OCI-LY3 (cell line): ENCODE data around the gene MYL5.
"Not testable (repeated sequence)": the region's sequence is repeated elsewhere in the genome, so short reads cannot be mapped to it uniquely, and the experiment has no call there.

Source experiments
- H2AFZ ChIP-seq: fragments of 200-600, 300-600 bp; shearing (Covaris generic); 2 replicates; pipeline ENCODE4 v1.6.0; 2014; ENCODE audit warnings: antibody characterized with exemption, low read depth, low read length
- H3K27ac ChIP-seq: fragments of 200-600, 300-600 bp; sonication (generic); 2 replicates; pipeline ENCODE4 v1.5.1; 2014; ENCODE audit warnings: mild to moderate bottlenecking, low read length, moderate library complexity, mixed read lengths
- H3K27me3 ChIP-seq: fragments of 200-600, 300-600 bp; sonication (generic); 2 replicates; pipeline ENCODE4 v1.6.1; 2014; ENCODE audit warnings: low read depth, low read length, mixed read lengths
- H3K36me3 ChIP-seq: fragments of 200-600, 300-600 bp; sonication (generic); replicated peaks from 2 replicates; pipeline ENCODE3; 2014; ENCODE audit warnings: low read depth, low read length, mixed read lengths
- H3K4me1 ChIP-seq: fragments of 300-600, 200-600 bp; sonication (generic); 2 replicates; pipeline ENCODE4 v1.6.1; 2014; ENCODE audit warnings: low read length, mixed read lengths
- H3K4me2 ChIP-seq: fragments of 200-600, 300-600 bp; sonication (generic); 2 replicates; pipeline ENCODE4 v1.6.1; 2014; ENCODE audit warnings: low read length, mixed read lengths
- H3K4me3 ChIP-seq: fragments of 300-600, 200-600 bp; sonication (generic); 2 replicates; pipeline ENCODE4 v1.5.1; 2014; ENCODE audit warnings: antibody characterized with exemption, mild to moderate bottlenecking, low read length, moderate library complexity
- H3K79me2 ChIP-seq: fragments of 300-600, 200-600 bp; shearing (Covaris generic); 2 replicates; pipeline ENCODE4 v1.6.1; 2014; ENCODE audit warnings: mild to moderate bottlenecking, low read length, mixed read lengths
- H3K9ac ChIP-seq: fragments of 300-600, 200-600 bp; shearing (Covaris generic); 2 replicates; pipeline ENCODE4 v1.6.0; 2014; ENCODE audit warnings: mild to moderate bottlenecking, low read length, moderate library complexity
- H3K9me3 ChIP-seq: fragments of 200-600, 300-600 bp; shearing (Covaris generic); 2 replicates; pipeline ENCODE4 v1.6.1; 2014; ENCODE audit warnings: low read length, mixed read lengths; ENCODE audit not compliant: insufficient read depth
- H4K20me1 ChIP-seq: fragments of 200-600, 300-600 bp; sonication (generic); 2 replicates; pipeline ENCODE4 v1.6.1; 2016; ENCODE audit warnings: low read length, mixed read lengths; ENCODE audit not compliant: insufficient read depth
- EZH2phosphoT487 ChIP-seq: fragments of 200-600 bp; shearing (Covaris generic); IDR thresholded peaks from 2 replicates; pipeline ENCODE4 v1.6.1; 2018; ENCODE audit warnings: antibody characterized with exemption, mixed run types, low read depth
- TF ChIP-seq, protein P1 (sequence below): fragments of 200-600, 300-600 bp; sonication (generic); IDR thresholded peaks from 2 replicates; pipeline ENCODE4 v1.5.1; 2014; ENCODE audit warnings: antibody characterized with exemption, low read length, low read depth

Gene MYL5

DNA sequence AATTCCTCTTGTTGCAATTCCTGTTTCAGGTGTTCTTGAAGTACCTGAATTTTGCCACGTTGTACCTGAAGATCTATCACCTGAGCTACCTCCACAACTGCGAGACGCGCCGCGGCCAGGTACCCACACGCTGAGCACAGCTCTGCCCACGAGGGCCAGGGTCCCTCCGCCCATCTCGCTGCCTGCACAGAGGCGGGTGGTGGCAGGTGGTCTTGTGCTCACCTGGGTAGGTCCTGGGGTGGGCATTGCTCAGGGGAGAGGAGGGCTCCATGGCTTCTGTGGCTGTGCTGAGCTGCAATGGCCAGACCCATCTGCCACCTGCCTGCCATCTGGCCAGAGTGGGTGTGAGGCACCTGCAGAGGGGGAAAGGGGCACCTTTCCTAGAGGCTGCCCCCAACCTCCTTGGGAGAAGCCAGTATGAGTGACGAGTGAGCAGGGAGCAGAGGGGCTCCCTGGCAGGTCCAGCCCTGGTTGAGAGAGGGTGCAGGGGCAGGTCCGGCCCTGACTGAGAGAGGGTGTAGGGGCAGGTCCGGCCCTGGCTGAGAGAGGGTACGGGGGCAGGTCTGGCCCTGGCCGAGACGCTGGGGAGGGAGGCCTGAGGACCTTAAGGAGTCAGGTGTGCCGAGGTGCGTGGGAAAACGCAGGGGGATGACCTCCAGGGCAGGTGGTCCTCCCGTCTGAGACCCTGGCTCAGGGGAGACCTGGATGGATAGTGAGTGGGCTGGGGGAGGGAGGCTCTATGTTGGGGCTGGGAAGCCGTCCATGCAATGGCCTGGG lies 38.3 kb upstream of the MYL5 start:
- Histone ChIP-seq H3K4me1 (no peaks in the 10 kb centered on the region), H3K79me2 (no peaks in the 10 kb centered on the region), H3K36me3 (no peaks in the 10 kb centered on the region), H3K4me3 (no peak overlapping the region), H4K20me1 (no peaks in the 10 kb centered on the region), H3K27ac (no peak overlapping the region), H3K4me2 (no peak overlapping the region), H2AFZ (no peak overlapping the region), H3K9me3 (no peaks in the 10 kb centered on the region), H3K27me3 (no peaks in the 10 kb centered on the region), H3K9ac (no peak overlapping the region)
- no peak for TF ChIP-seq EZH2phosphoT487
- TF ChIP-seq, protein P1, sequence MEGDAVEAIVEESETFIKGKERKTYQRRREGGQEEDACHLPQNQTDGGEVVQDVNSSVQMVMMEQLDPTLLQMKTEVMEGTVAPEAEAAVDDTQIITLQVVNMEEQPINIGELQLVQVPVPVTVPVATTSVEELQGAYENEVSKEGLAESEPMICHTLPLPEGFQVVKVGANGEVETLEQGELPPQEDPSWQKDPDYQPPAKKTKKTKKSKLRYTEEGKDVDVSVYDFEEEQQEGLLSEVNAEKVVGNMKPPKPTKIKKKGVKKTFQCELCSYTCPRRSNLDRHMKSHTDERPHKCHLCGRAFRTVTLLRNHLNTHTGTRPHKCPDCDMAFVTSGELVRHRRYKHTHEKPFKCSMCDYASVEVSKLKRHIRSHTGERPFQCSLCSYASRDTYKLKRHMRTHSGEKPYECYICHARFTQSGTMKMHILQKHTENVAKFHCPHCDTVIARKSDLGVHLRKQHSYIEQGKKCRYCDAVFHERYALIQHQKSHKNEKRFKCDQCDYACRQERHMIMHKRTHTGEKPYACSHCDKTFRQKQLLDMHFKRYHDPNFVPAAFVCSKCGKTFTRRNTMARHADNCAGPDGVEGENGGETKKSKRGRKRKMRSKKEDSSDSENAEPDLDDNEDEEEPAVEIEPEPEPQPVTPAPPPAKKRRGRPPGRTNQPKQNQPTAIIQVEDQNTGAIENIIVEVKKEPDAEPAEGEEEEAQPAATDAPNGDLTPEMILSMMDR, result no peak

DNA sequence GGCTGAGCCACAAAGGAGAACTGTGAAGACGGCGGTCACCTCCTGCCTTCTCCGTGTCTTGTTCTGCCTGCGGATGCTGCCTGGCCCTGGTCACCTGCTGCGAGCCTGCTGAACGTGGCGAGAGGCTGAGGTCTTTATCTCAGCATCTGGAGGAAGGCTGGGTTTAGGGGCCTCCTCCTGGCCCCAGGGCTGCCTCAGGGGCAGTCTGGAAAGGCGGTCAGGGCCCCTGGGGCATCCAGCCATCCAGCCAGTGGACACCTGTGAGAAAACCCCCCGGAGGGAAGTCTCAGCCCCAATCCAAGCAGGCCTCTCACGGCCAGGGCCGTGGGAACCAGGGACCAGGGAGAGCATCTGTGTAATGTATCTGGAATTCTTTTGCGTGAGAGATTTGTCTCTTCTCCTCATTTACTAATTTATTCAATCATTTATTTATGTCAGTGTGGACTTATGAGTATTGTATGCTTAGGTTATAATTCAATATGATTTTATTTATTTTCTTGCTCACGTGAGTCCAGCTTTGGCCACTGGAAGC lies 37.6 kb upstream of the MYL5 start:
- Histone ChIP-seq H3K4me3 (no peak overlapping the region), H2AFZ (no peak overlapping the region), H3K36me3 (no peaks in the 10 kb centered on the region), H4K20me1 (no peaks in the 10 kb centered on the region), H3K79me2 (no peaks in the 10 kb centered on the region), H3K27ac (no peak overlapping the region), H3K9me3 (no peaks in the 10 kb centered on the region), H3K4me1 (no peaks in the 10 kb centered on the region), H3K27me3 (no peaks in the 10 kb centered on the region), H3K9ac (no peak overlapping the region), H3K4me2 (no peak overlapping the region)
- TF ChIP-seq, protein P1, result no peak
- no peak for TF ChIP-seq EZH2phosphoT487

DNA sequence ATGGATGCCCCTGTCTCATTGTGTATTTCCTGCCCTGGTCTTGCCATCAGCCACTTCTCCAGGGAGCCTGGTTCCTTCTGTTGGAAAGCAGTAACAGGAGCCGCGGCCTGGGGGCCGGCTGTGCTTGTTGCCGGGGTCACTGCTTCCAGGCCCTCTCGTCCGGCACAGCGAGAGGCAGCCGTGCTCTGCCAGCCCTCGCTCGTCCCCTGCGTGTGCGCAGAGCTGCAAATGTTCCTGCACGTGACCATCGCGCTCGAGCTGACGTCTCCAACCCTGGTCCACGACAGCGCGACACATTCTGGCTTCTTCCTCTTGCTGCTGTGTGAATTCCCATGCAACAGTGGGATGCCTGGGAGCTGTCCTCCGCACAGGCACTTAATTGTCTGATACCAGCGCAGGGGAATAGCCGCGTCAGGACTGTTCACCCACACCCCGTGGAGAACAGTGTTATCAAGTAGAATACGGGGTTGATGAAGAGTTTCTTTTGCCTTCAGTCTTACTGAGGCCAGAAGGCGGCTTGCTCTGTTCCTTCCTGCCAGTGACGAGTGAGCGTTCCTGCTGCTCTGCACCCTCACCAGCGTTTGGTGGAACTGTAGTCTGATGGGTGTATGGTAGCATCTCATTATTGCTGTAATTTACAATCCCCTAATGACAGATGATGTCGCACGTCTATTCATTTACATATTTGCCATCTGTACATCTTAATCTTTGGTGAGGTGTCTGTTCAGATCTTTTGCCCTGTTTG lies 36.6 kb upstream of the MYL5 start:
- TF ChIP-seq, protein P1, result no peak
- TF ChIP-seq EZH2phosphoT487, result no peak
- Histone ChIP-seq H3K4me1 (no peaks in the 10 kb centered on the region), H3K36me3 (no peaks in the 10 kb centered on the region), H4K20me1 (no peaks in the 10 kb centered on the region), H3K9me3 (no peaks in the 10 kb centered on the region), H3K9ac (no peak overlapping the region), H3K27me3 (no peaks in the 10 kb centered on the region), H2AFZ (no peak overlapping the region), H3K4me3 (no peak overlapping the region), H3K79me2 (no peaks in the 10 kb centered on the region), H3K27ac (no peak overlapping the region), H3K4me2 (no peak overlapping the region)

DNA sequence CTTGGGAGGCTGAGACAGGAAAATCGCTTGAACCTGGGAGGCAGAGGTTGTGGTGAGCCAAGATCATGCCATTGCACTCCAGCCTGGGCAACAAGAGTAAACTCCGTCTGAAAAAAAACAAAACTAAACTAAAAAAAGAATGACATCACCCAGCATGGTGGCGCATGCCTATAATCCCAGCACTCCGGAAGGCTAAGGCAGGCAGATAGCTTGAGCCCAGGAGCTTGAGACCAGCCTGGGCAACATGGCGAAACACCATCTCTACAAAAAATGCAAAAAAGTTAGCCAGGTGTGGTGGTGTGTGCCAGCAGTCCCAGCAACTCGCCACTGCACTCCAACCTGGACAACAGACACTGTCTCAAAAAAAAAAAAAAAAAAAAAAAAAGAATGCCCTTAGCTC lies 32.0 kb upstream of the MYL5 start:
- H2AFZ ChIP-seq, H3K4me1 ChIP-seq, H3K4me2 ChIP-seq, H3K9me3 ChIP-seq, H3K27ac ChIP-seq, H4K20me1 ChIP-seq, H3K4me3 ChIP-seq, H3K36me3 ChIP-seq, H3K27me3 ChIP-seq, H3K79me2 ChIP-seq, H3K9ac ChIP-seq: not testable (repeated sequence)
